HEK293T (cell line): ENCODE measurements around the gene ANAPC5.

Source experiments
- ARNT ChIP-seq: fragments of 450-650 bp; IDR thresholded peaks from 2 replicates; pipeline ENCODE4 v1.6.1; 2017; ENCODE audit warnings: mild to moderate bottlenecking
- BHLHE40 ChIP-seq: fragments of 450-650 bp; IDR thresholded peaks from 2 replicates; pipeline ENCODE4 v1.6.1; 2016; ENCODE audit warnings: mild to moderate bottlenecking, moderate library complexity, borderline replicate concordance
- FOXA1 ChIP-seq: fragments of 450-650 bp; IDR thresholded peaks from 2 replicates; pipeline ENCODE4 v1.6.1; 2016; ENCODE audit warnings: mild to moderate bottlenecking
- FOXK2 ChIP-seq: fragments of 450-650 bp; IDR thresholded peaks from 2 replicates; pipeline ENCODE4 v1.6.1; 2016; ENCODE audit warnings: mild to moderate bottlenecking
- FOXM1 ChIP-seq: fragments of 450-650 bp; IDR thresholded peaks from 2 replicates; pipeline ENCODE4 v1.6.1; 2017; ENCODE audit warnings: mild to moderate bottlenecking, borderline replicate concordance
- HDGF ChIP-seq: fragments of 450-650 bp; IDR thresholded peaks from 2 replicates; pipeline ENCODE4 v1.6.1; 2017; ENCODE audit warnings: antibody characterized with exemption, borderline replicate concordance
- LEF1 ChIP-seq: fragments of 450-650 bp; IDR thresholded peaks from 2 replicates; pipeline ENCODE4 v1.6.1; 2017; ENCODE audit warnings: mild to moderate bottlenecking, borderline replicate concordance
- NFRKB ChIP-seq: fragments of 450-650 bp; IDR thresholded peaks from 2 replicates; pipeline ENCODE4 v1.6.1; 2016; ENCODE audit warnings: mild to moderate bottlenecking, moderate library complexity
- SP1 ChIP-seq: fragments of 450-650 bp; IDR thresholded peaks from 2 replicates; pipeline ENCODE4 v1.6.1; 2017
- TARDBP ChIP-seq: fragments of 450-650 bp; IDR thresholded peaks from 2 replicates; pipeline ENCODE4 v1.6.1; 2016

GRCh38 chr12:121328620-121329019 lies 23.6 kb downstream of the ANAPC5 start:
- no peak for TF ChIP-seq TARDBP
- no peak for TF ChIP-seq FOXM1
- TF ChIP-seq FOXA1: no peak
- no peak for TF ChIP-seq LEF1
- TF ChIP-seq SP1: no peak
- no peak for TF ChIP-seq BHLHE40
- TF ChIP-seq HDGF: no peak
- TF ChIP-seq FOXK2: no peak
- no peak for TF ChIP-seq NFRKB
- no peak for TF ChIP-seq ARNT
